A172 (cell line): ENCODE data around the gene DYRK2. TPM values are rescaled to one million over a fixed set of nuclear protein-coding genes. Genes with fewer than 3 reads are reported as not detected.

Source experiments
- DNase-seq: peaks from one replicate; pipeline ENCODE4 v3.0.0-alpha.2; 2015; ENCODE audit warnings: low spot score
- total RNA-seq: library from RNA; depleted of rRNA; stranded (reverse); fragments of >200 nt; shearing (Covaris generic); gene quantifications from 2 replicates; pipeline ENCODE4 v1.2.3, GENCODE V29; 2014

Gene DYRK2
- total RNA-seq, 1 experiment from 2014 or later = 22.4 TPM

DNA sequence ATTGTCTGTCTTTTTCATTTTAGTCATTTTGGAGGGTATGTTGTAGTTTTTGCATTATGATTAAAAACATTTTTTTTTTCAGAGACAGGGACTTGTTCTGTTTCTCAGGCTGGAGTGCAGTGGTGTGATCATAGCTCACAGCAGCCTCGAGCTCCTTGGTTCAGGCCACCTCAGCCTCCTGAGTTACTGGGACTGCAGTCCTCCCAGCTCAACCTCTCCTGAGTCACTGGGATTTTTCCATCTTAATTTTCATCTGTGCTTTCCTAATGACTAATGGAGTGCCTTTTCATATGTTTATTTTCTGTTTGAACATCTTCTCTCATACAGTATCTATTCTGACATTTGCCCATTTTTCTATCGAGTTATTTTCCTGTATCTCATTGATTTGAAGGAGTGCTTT lies 52.6 kb downstream of the DYRK2 start:
- DNase-seq = no peak

GRCh38 chr12:67702136-67702535 lies 53.6 kb downstream of the DYRK2 start:
- no peak for DNase-seq

DNA sequence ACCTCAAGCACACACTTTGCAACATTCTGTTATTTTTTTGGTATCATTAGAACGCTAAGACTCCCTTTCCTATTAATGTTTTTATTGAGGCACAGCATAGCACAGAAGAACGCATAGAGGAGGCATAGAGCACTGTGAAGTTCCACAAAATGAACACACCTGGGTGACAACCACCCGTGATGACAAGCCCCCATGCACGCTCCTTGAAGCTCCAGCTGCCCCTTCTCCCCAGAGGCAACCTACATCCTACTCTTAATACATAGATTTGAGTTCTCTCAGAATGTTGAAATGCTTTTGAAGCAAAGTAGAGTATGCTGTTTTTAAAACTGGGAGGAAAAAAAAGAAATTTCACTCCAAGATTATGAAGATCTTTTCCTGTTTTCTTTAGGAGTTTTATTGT lies 55.5 kb downstream of the DYRK2 start:
- DNase-seq = no peak

- peak; percentile 88 for DNase-seq
These were observed 57.1 kb downstream of the DYRK2 start for GRCh38 chr12:67705394-67706370.

DNA sequence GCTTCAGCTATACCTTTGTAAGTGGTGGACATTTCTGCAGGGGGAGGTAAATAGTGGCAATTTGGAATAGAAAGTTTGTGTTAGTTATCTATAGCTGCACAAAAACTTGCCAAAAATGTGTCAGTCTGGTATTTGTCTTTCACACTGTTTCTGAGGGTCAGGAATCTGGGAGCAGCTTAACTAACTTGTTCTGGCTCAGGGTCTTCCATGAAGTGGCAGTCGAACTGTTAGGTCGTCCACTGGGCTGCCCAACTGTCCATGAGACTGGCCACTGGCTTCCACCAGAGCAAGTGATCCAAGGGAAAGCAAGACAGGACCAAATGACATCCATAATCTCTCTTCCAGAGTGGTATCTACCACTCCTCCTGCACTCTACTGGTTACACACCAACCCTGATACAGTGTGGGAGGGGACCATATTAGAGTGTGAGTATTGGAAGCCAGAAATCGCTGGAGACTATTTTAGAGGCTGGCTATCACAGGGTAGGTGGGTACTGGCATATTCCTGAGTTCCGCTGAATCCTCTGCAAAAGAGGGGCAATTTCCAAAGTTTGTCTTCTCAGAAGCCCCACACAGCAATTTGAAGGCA lies 60.9 kb downstream of the DYRK2 start:
- no peak for DNase-seq

DNA sequence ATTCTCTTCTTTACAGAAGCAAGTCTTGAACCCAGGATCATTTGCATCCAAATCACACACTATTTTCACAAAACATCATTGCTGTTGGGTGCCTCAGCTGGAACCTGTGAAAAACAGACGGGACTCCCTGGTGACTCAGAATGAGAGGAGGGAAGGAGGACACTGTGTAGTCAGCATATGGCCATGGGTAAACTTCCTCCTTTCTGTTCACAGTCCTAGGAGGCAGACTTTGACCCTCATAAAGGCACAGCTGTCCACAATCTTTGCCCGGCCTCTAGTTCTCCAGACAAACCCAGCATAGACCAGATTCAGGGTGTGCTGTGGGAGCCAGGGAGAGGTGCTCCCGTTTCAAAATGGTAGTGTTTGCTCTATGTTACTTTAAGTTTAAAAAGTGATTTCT lies 62.0 kb downstream of the DYRK2 start:
- peak; percentile 46 for DNase-seq

- DNase-seq = no peak
These were observed 63.5 kb downstream of the DYRK2 start for GRCh38 chr12:67712011-67712410.

DNA sequence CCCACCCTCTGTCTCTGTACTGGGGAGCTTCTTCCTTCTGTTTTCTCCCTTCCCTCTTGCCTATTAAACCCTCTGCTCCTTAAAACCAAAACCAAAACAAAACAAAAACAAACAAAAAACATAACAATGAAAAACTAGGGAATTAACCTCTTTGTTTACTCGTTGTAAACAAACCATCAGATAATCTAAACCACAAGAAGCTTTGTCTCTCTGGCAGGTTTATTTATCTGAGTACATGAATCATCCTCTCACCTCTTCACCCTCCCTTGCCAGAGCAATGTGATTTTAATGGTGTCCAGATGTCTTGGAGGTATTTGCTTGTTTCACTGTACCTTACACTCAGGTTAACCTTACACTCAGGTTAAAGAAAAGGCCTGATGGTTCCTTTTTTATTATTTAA lies 66.1 kb downstream of the DYRK2 start:
- peak; percentile 61 for DNase-seq
